Measurements from ENCODE around the gene OSBPL3. TPM values are rescaled to one million over a fixed set of nuclear protein-coding genes. Genes with fewer than 3 reads are reported as not detected.

Gene OSBPL3
- total RNA-seq, 1 donor from 2014 or later: 8.0 TPM

GRCh38 chr7:24829787-24830186 is 150.2 kb downstream of the OSBPL3 start:
- Mint-ChIP-seq H3K27ac (no peak overlapping the region), H3K4me1 (peaks cover 35% of the 10 kb centered on the region), H3K4me3 (no peak overlapping the region), H3K27me3 (ENCODE audit: insufficient read depth, low read depth) (no peaks in the 10 kb centered on the region), H3K36me3 (peaks cover 9% of the 10 kb centered on the region), H3K9me3 (no peaks in the 10 kb centered on the region)
- no peaks in the 10 kb centered on the region for H4K20me1 ChIP-seq (ENCODE audit: low read depth)
- TF ChIP-seq EZH2 (IDR thresholded peaks at IDR 0.05) (no peak), CTCF (IDR thresholded peaks at IDR 0.05) (no peak), EZH2phosphoT487 (IDR thresholded peaks at IDR 0.05) (no peak)
- H3F3A ChIP-seq (ENCODE audit: low read depth): no peaks in the 10 kb centered on the region
- no peak overlapping the region for H3K27ac ChIP-seq
- no peaks in the 10 kb centered on the region for H3K36me3 ChIP-seq
- no peaks in the 10 kb centered on the region for H3K27me3 ChIP-seq
- H3K79me2 ChIP-seq (ENCODE audit: low read depth): no peaks in the 10 kb centered on the region
- H3K4me2 ChIP-seq: no peak overlapping the region
- H3K4me1 ChIP-seq: no peaks in the 10 kb centered on the region
- no peaks in the 10 kb centered on the region for H3K9me3 ChIP-seq (ENCODE audit: low read depth)
- no peak overlapping the region for H3K9ac ChIP-seq
- no peak overlapping the region for H3K4me3 ChIP-seq
- DNase-seq (ENCODE audit: low spot score): no peak
- H2AFZ ChIP-seq (replicated peaks): no peak overlapping the region

- H3K79me2 ChIP-seq (ENCODE audit: low read depth): no peaks in the 10 kb centered on the region
- H3K27me3 Mint-ChIP-seq (ENCODE audit: insufficient read depth, low read depth): peaks cover 3% of the 10 kb centered on the region
- no peak for TF ChIP-seq EZH2phosphoT487 (IDR thresholded peaks at IDR 0.05)
- no peak overlapping the region for H3K9ac ChIP-seq
- no peaks in the 10 kb centered on the region for H4K20me1 ChIP-seq (ENCODE audit: low read depth)
- no peak overlapping the region for H3K4me2 ChIP-seq
- peaks cover 34% of the 10 kb centered on the region for H3K4me1 Mint-ChIP-seq
- H3F3A ChIP-seq (ENCODE audit: low read depth): no peaks in the 10 kb centered on the region
- no peak overlapping the region for H2AFZ ChIP-seq (replicated peaks)
- H3K9me3 Mint-ChIP-seq: no peaks in the 10 kb centered on the region
- no peak for DNase-seq (ENCODE audit: low spot score)
- no peaks in the 10 kb centered on the region for H3K27me3 ChIP-seq
- H3K4me3 Mint-ChIP-seq: no peak overlapping the region
- H3K27ac Mint-ChIP-seq: peak overlapping the region; percentile 94
- H3K36me3 Mint-ChIP-seq: peaks cover 9% of the 10 kb centered on the region
- H3K36me3 ChIP-seq: no peaks in the 10 kb centered on the region
- H3K27ac ChIP-seq: no peak overlapping the region
- H3K9me3 ChIP-seq (ENCODE audit: low read depth): no peaks in the 10 kb centered on the region
- H3K4me1 ChIP-seq: no peaks in the 10 kb centered on the region
- no peak overlapping the region for H3K4me3 ChIP-seq
Observed at GRCh38 chr7:24828891-24829661, 150.9 kb downstream of the OSBPL3 start.

- no peak for TF ChIP-seq EZH2phosphoT487 (IDR thresholded peaks at IDR 0.05)
- TF ChIP-seq EZH2 (IDR thresholded peaks at IDR 0.05): no peak
- no peak for TF ChIP-seq CTCF (IDR thresholded peaks at IDR 0.05)
- peaks cover 20% of the 10 kb centered on the region for H3K4me1 Mint-ChIP-seq
- H3K36me3 Mint-ChIP-seq: peaks cover 8% of the 10 kb centered on the region
- H2AFZ ChIP-seq (replicated peaks): no peak overlapping the region
- H3K4me3 ChIP-seq: no peak overlapping the region
- H3K9me3 Mint-ChIP-seq: no peaks in the 10 kb centered on the region
- DNase-seq (ENCODE audit: low spot score): no peak
- peaks cover 3% of the 10 kb centered on the region for H3K27me3 Mint-ChIP-seq (ENCODE audit: insufficient read depth, low read depth)
- H3K79me2 ChIP-seq (ENCODE audit: low read depth): no peaks in the 10 kb centered on the region
- H3K27me3 ChIP-seq: no peaks in the 10 kb centered on the region
- H3K9me3 ChIP-seq (ENCODE audit: low read depth): no peaks in the 10 kb centered on the region
- H3K36me3 ChIP-seq: no peaks in the 10 kb centered on the region
- H3F3A ChIP-seq (ENCODE audit: low read depth): no peaks in the 10 kb centered on the region
- no peak overlapping the region for H3K9ac ChIP-seq
- no peak overlapping the region for H3K27ac Mint-ChIP-seq
- H3K27ac ChIP-seq: no peak overlapping the region
- no peak overlapping the region for H3K4me3 Mint-ChIP-seq
- H4K20me1 ChIP-seq (ENCODE audit: low read depth): no peaks in the 10 kb centered on the region
- H3K4me2 ChIP-seq: no peak overlapping the region
- no peaks in the 10 kb centered on the region for H3K4me1 ChIP-seq
Observed at GRCh38 chr7:24827589-24827988, 152.4 kb downstream of the OSBPL3 start.

- DNase-seq (ENCODE audit: low spot score): no peak
- H3K27ac Mint-ChIP-seq: no peak overlapping the region
- no peak for TF ChIP-seq EZH2 (IDR thresholded peaks at IDR 0.05)
- TF ChIP-seq EZH2phosphoT487 (IDR thresholded peaks at IDR 0.05): no peak
- no peak for TF ChIP-seq CTCF (IDR thresholded peaks at IDR 0.05)
- Histone ChIP-seq H3K4me1 (no peaks in the 10 kb centered on the region), H3K27ac (no peak overlapping the region), H3K4me2 (no peak overlapping the region), H3K9ac (no peak overlapping the region), H4K20me1 (ENCODE audit: low read depth) (no peaks in the 10 kb centered on the region), H3K4me3 (no peak overlapping the region), H3F3A (ENCODE audit: low read depth) (no peaks in the 10 kb centered on the region), H3K9me3 (ENCODE audit: low read depth) (no peaks in the 10 kb centered on the region), H2AFZ (replicated peaks) (no peak overlapping the region), H3K79me2 (ENCODE audit: low read depth) (no peaks in the 10 kb centered on the region), H3K36me3 (no peaks in the 10 kb centered on the region), H3K27me3 (no peaks in the 10 kb centered on the region)
- no peak overlapping the region for H3K4me3 Mint-ChIP-seq
- H3K36me3 Mint-ChIP-seq: peaks cover 6% of the 10 kb centered on the region
- peaks cover 18% of the 10 kb centered on the region for H3K4me1 Mint-ChIP-seq
- no peaks in the 10 kb centered on the region for H3K9me3 Mint-ChIP-seq
- H3K27me3 Mint-ChIP-seq (ENCODE audit: insufficient read depth, low read depth): peaks cover 3% of the 10 kb centered on the region
Observed at GRCh38 chr7:24827027-24827426, 153.0 kb downstream of the OSBPL3 start.

Measured in neural progenitor cell (in vitro differentiated cells).